H9 (cell line): Measurements from ENCODE around the gene MBLAC2. TPM values are rescaled to one million over a fixed set of nuclear protein-coding genes. Genes with fewer than 3 reads are reported as not detected.

Source experiments
- DNase-seq: peaks from one replicate; pipeline ENCODE4 v3.0.0-alpha.2; 2017
- H2AFZ ChIP-seq: one replicate; pipeline ENCODE4 v1.6.1; 2013; ENCODE audit warnings: mild to moderate bottlenecking, low read length, control low read depth, moderate library complexity
- H2AK5ac ChIP-seq: 2 replicates; pipeline ENCODE4 v1.6.1; 2013; ENCODE audit warnings: low read length, control low read depth, mixed read lengths; ENCODE audit not compliant: insufficient read length
- H2BK120ac ChIP-seq: one replicate; pipeline ENCODE4 v1.6.1; 2013; ENCODE audit warnings: low read depth, mild to moderate bottlenecking, low read length, control low read depth, inconsistent platforms; ENCODE audit not compliant: poor library complexity, severe bottlenecking
- H2BK12ac ChIP-seq: 2 replicates; pipeline ENCODE4 v1.6.1; 2013; ENCODE audit warnings: low read length, control low read depth, mixed read lengths, low read depth; ENCODE audit not compliant: insufficient read length
- H2BK15ac ChIP-seq: 2 replicates; pipeline ENCODE4 v1.6.1; 2013; ENCODE audit warnings: low read depth, low read length, control low read depth
- H2BK20ac ChIP-seq: one replicate; pipeline ENCODE4 v1.6.1; 2013; ENCODE audit warnings: low read depth, mild to moderate bottlenecking, low read length, control low read depth, inconsistent platforms; ENCODE audit not compliant: poor library complexity, severe bottlenecking
- H2BK5ac ChIP-seq: 2 replicates; pipeline ENCODE4 v1.6.1; 2013; ENCODE audit warnings: low read length, control low read depth, mixed read lengths; ENCODE audit not compliant: insufficient read length
- H3K14ac ChIP-seq: 2 replicates; pipeline ENCODE4 v1.6.1; 2013; ENCODE audit warnings: low read length, control low read depth; ENCODE audit not compliant: insufficient read depth
- H3K18ac ChIP-seq: 2 replicates; pipeline ENCODE4 v1.6.1; 2013; ENCODE audit warnings: low read depth, mild to moderate bottlenecking, mixed read lengths, low read length, control low read depth; ENCODE audit not compliant: insufficient read length
- H3K23ac ChIP-seq: 2 replicates; pipeline ENCODE4 v1.6.1; 2013; ENCODE audit warnings: low read length, control low read depth, mixed read lengths, low read depth; ENCODE audit not compliant: insufficient read length
- H3K23me2 ChIP-seq: 2 replicates; pipeline ENCODE4 v1.6.1; 2013; ENCODE audit warnings: low read depth, mild to moderate bottlenecking, mixed read lengths, low read length, control low read depth; ENCODE audit not compliant: insufficient read length, poor library complexity, severe bottlenecking
- H3K27ac ChIP-seq: 2 replicates; pipeline ENCODE4 v1.5.1; 2013; ENCODE audit warnings: low read length, control low read depth, mixed read lengths, low read depth; ENCODE audit not compliant: insufficient read length
- H3K27me3 ChIP-seq: 2 replicates; pipeline ENCODE4 v1.6.1; 2013; ENCODE audit warnings: low read length, control low read depth, inconsistent platforms; ENCODE audit not compliant: insufficient read depth
- H3K4ac ChIP-seq: 2 replicates; pipeline ENCODE4 v1.6.1; 2013; ENCODE audit warnings: low read depth, mild to moderate bottlenecking, control low read depth, inconsistent platforms, low read length, moderate library complexity
- H3K4me1 ChIP-seq: 2 replicates; pipeline ENCODE4 v1.6.1; 2013; ENCODE audit warnings: low read length, control low read depth, inconsistent platforms; ENCODE audit not compliant: insufficient read depth
- H3K4me2 ChIP-seq: 2 replicates; pipeline ENCODE4 v1.6.1; 2013; ENCODE audit warnings: low read length, control low read depth, mixed read lengths; ENCODE audit not compliant: insufficient read length, insufficient read depth
- H3K56ac ChIP-seq: 2 replicates; pipeline ENCODE4 v1.6.1; 2013; ENCODE audit warnings: low read depth, mild to moderate bottlenecking, mixed read lengths, low read length, control low read depth; ENCODE audit not compliant: insufficient read length
- H3K79me1 ChIP-seq: 2 replicates; pipeline ENCODE4 v1.6.1; 2013; ENCODE audit warnings: low read depth, mild to moderate bottlenecking, moderate library complexity, low read length, control low read depth, inconsistent platforms; ENCODE audit not compliant: insufficient read depth, poor library complexity, severe bottlenecking
- H3K79me2 ChIP-seq: 2 replicates; pipeline ENCODE4 v1.6.1; 2013; ENCODE audit warnings: low read length, control low read depth, inconsistent platforms; ENCODE audit not compliant: insufficient read depth
- H3K9ac ChIP-seq: 2 replicates; pipeline ENCODE4 v1.6.1; 2013; ENCODE audit warnings: low read length, control low read depth, mixed read lengths; ENCODE audit not compliant: insufficient read length; ENCODE audit errors: extremely low read depth
- H3K9me3 ChIP-seq: one replicate; pipeline ENCODE4 v1.6.1; 2013; ENCODE audit warnings: low read depth, low read length, inconsistent platforms; ENCODE audit not compliant: control insufficient read depth
- H3T11ph ChIP-seq: one replicate; pipeline ENCODE4 v1.6.1; 2013; ENCODE audit warnings: mild to moderate bottlenecking, low read length, control low read depth, inconsistent platforms
- H4K20me1 ChIP-seq: one replicate; pipeline ENCODE4 v1.6.1; 2013; ENCODE audit not compliant: control insufficient read depth, insufficient read length, insufficient read depth
- H4K5ac ChIP-seq: 2 replicates; pipeline ENCODE4 v1.6.1; 2013; ENCODE audit warnings: low read depth, mild to moderate bottlenecking, mixed read lengths, low read length, control low read depth; ENCODE audit not compliant: insufficient read length
- H4K8ac ChIP-seq: replicated peaks from 2 replicates; pipeline ENCODE4 v1.6.1; 2013; ENCODE audit warnings: low read length, control low read depth, mixed read lengths, low read depth; ENCODE audit not compliant: insufficient read length
- H4K91ac ChIP-seq: 2 replicates; pipeline ENCODE4 v1.6.1; 2013; ENCODE audit warnings: low read depth, mild to moderate bottlenecking, moderate library complexity, mixed read lengths, low read length, control low read depth; ENCODE audit not compliant: insufficient read length
- H3K27ac Mint-ChIP-seq, 3 experiments: 2 replicates in 2 of 3; 3 replicates in 1 of 3; pipeline ENCODE4 v1.8.0; 2020 to 2021; ENCODE audit warnings: mixed read lengths in 3 of 3, mild to moderate bottlenecking in 1 of 3, moderate library complexity in 1 of 3
- H3K27me3 Mint-ChIP-seq: 2 replicates; pipeline ENCODE4 v1.8.0; 2021; ENCODE audit warnings: low read depth, mild to moderate bottlenecking, moderate library complexity, mixed read lengths
- H3K36me3 Mint-ChIP-seq, 3 experiments: 2 replicates in 2 of 3; 3 replicates in 1 of 3; pipeline ENCODE4 v1.8.0; 2020 to 2021; ENCODE audit warnings: low read depth in 3 of 3, mixed read lengths in 3 of 3; ENCODE audit not compliant: insufficient read depth in 1 of 3
- H3K4me1 Mint-ChIP-seq, 2 experiments: 2 replicates each; pipeline ENCODE4 v1.8.0; 2020; ENCODE audit warnings: mixed read lengths in 2 of 2
- H3K4me3 Mint-ChIP-seq, 2 experiments: 2 replicates in 1 of 2; 3 replicates in 1 of 2; pipeline ENCODE4 v1.8.0; 2020 to 2021; ENCODE audit warnings: mild to moderate bottlenecking in 2 of 2, mixed read lengths in 2 of 2, moderate library complexity in 1 of 2
- H3K9me3 Mint-ChIP-seq, 2 experiments: 2 replicates in 1 of 2; 3 replicates in 1 of 2; pipeline ENCODE4 v1.8.0; 2020; ENCODE audit warnings: mild to moderate bottlenecking in 2 of 2, mixed read lengths in 2 of 2, moderate library complexity in 1 of 2
- CTCF ChIP-seq: fragments of 200-600 bp; sonication (generic); conservative IDR thresholded peaks from 3 replicates; pipeline ENCODE4 v1.8.0; 2021; ENCODE audit warnings: antibody characterized with exemption, mild to moderate bottlenecking
- total RNA-seq: library from RNA; stranded (reverse); gene quantifications from 2 replicates; pipeline ENCODE4 v1.2.1, GENCODE V29; 2021

Gene MBLAC2
- total RNA-seq, 1 experiment from 2014 or later, result 4.9 TPM

GRCh38 chr5:90494043-90494442, 19.5 kb upstream of the MBLAC2 start:
- no peak overlapping the region for H3K14ac ChIP-seq
- H3K4me1 Mint-ChIP-seq, result no peaks in the 10 kb centered on the region
- no peaks in the 10 kb centered on the region for H3K23me2 ChIP-seq
- no peak overlapping the region; a peak in 1 of 5 replicates for H3K4me3 Mint-ChIP-seq
- H3K9ac ChIP-seq, result no peak overlapping the region
- H3K27ac Mint-ChIP-seq, result no peak overlapping the region; a peak in 1 of 7 replicates
- no peaks in the 10 kb centered on the region for H3K79me2 ChIP-seq
- no peak overlapping the region for H4K5ac ChIP-seq
- no peak overlapping the region for H2AK5ac ChIP-seq
- DNase-seq, result no peak
- H3K27me3 Mint-ChIP-seq, result no peaks in the 10 kb centered on the region
- H3K36me3 Mint-ChIP-seq, result peaks cover 44 to 68% (median 46%) of the 10 kb centered on the region in 3 experiments
- H4K91ac ChIP-seq, result no peak overlapping the region
- H3K27me3 ChIP-seq, result no peaks in the 10 kb centered on the region
- no peaks in the 10 kb centered on the region for H3K9me3 ChIP-seq
- H3K18ac ChIP-seq, result no peak overlapping the region
- H4K20me1 ChIP-seq, result no peaks in the 10 kb centered on the region
- no peak overlapping the region for H3T11ph ChIP-seq
- H2BK12ac ChIP-seq, result no peak overlapping the region
- no peak for TF ChIP-seq CTCF
- no peak overlapping the region for H3K27ac ChIP-seq
- no peaks in the 10 kb centered on the region for H3K4me1 ChIP-seq
- H3K79me1 ChIP-seq, result no peaks in the 10 kb centered on the region
- H2BK15ac ChIP-seq, result no peak overlapping the region
- no peak overlapping the region for H3K4ac ChIP-seq
- no peak overlapping the region for H3K23ac ChIP-seq
- no peaks in the 10 kb centered on the region for H3K9me3 Mint-ChIP-seq
- no peak overlapping the region for H3K56ac ChIP-seq
- H4K8ac ChIP-seq, result no peak overlapping the region
- H2BK5ac ChIP-seq, result no peak overlapping the region
- H2BK120ac ChIP-seq, result no peak overlapping the region
- H2AFZ ChIP-seq, result no peak overlapping the region
- no peak overlapping the region for H2BK20ac ChIP-seq
- no peak overlapping the region for H3K4me2 ChIP-seq
